Tibial nerve (tissue), 4 donors: ENCODE measurements around the gene RABEP1. TPM values are rescaled to one million over a fixed set of nuclear protein-coding genes. Genes with fewer than 3 reads are reported as not detected.

Experiments
- DNase-seq, 2 donors: peaks; one replicate each; pipeline ENCODE4 v3.0.0-alpha.2; 2019; ENCODE audit warnings: low spot score in 2 of 2
- H3K27ac ChIP-seq, 4 donors: fragments of 200-600 bp; sonication (generic) in 3 of 4; one replicate each; pipeline ENCODE4 v1.5.1; 2017 to 2019; ENCODE audit warnings: mild to moderate bottlenecking in 1 of 4
- H3K27me3 ChIP-seq, 2 donors: fragments of 200-600 bp; sonication (generic) in 1 of 2; one replicate each; pipeline versions ENCODE4 v1.5.1 to v1.6.0; 2017 to 2019
- H3K36me3 ChIP-seq, 3 donors: fragments of 200-600 bp; sonication (generic); one replicate each; pipeline ENCODE4 v1.5.1; 2018 to 2019
- H3K4me1 ChIP-seq, 4 donors: fragments of 200-600 bp; sonication (generic) in 3 of 4; one replicate each; pipeline ENCODE4 v1.5.1; 2017 to 2019
- H3K4me3 ChIP-seq, 4 donors: fragments of 200-600 bp; sonication (generic) in 3 of 4; one replicate each; pipeline ENCODE4 v1.5.1; 2017 to 2019; ENCODE audit warnings: mild to moderate bottlenecking in 1 of 4, moderate library complexity in 1 of 4
- H3K9me3 ChIP-seq, 4 donors: fragments of 200-600 bp; sonication (generic) in 3 of 4; one replicate each; pipeline ENCODE4 v1.5.1; 2017 to 2019
- EP300 ChIP-seq, 2 donors: sonication (generic); formaldehyde crosslinking; IDR thresholded peaks; one replicate each; pipeline ENCODE4 v1.6.1; 2017; ENCODE audit warnings: antibody characterized with exemption in 2 of 2, mild to moderate bottlenecking in 1 of 2
- POLR2A ChIP-seq, 2 donors: fragments of 450-650 bp; IDR thresholded peaks; one replicate each; pipeline ENCODE4 v1.6.1; 2017; ENCODE audit warnings: antibody characterized with exemption in 2 of 2, mild to moderate bottlenecking in 2 of 2, moderate library complexity in 2 of 2
- WGBS, 2 donors: methylation state at CpG; one replicate each; pipeline ENCODE4 v1.1.5; 2018; 5-methylcytosine and 5-hydroxymethylcytosine counted together
- total RNA-seq, 4 donors: library from RNA; depleted of rRNA; stranded (reverse); fragments of >200 nt; gene quantifications; one replicate each; pipeline ENCODE4 v1.1.0, GENCODE V29; 2016
- TF ChIP-seq, protein P1 (sequence below), 5 experiments: fragments of 200-600 bp in 3 of 5; fragments of 450-650 bp in 2 of 5; sonication (generic) in 3 of 5; IDR thresholded peaks; one replicate each; pipeline ENCODE4 v1.5.1; 2016 to 2019; ENCODE audit warnings: antibody characterized with exemption in 5 of 5, mild to moderate bottlenecking in 3 of 5, moderate library complexity in 2 of 5

Gene RABEP1
- total RNA-seq, 4 donors from 2014 or later: 45.7 to 61.8 (median 47.7) TPM

DNA sequence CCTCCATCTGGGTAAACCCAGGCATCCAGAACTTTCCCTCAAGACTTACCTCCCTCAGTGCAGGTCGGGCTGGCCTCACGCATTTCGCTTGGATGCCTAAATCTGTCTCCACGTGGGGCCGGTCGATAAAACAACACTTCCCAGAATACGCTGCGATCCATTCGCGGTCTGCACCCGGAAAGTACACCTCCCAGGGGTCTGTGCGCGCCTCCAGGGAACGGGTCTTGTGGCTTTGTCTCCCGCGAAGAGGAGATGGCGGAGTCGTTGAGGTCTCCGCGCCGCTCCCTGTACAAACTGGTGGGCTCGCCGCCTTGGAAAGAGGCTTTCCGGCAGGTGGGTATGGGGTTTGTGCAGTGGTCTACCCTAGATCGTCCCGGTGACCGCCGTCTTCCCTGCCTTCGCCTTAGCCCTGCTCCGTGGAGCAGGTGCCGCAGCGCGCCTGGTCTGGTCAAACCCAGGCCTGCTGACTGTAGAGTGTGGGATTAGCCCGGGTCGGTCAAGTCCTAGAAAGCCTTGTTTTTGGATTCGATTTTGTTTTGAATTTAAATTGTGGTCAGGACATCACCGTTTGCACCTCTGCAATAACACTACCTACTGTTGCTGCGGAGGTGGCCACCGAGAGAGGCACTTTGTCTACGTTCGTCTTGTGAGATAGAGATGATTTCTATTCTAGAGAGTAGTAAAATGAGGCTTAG is 138.0 kb downstream of the RABEP1 start, which contains the start of gene RPAIN:
Gene RPAIN, plus strand, starts transcription at position 224 of the 695 bp plus-strand sequence. Its CDS starts 29 bp downstream, at position 253.
- Histone ChIP-seq H3K27ac (peak within 1 kb of the TSS; percentile 49 to 96 (median 90)), H3K27me3 (no peaks in the 10 kb centered on the region), H3K4me3 (peak within 1 kb of the TSS; percentile 78 to 97 (median 90)), H3K36me3 (peaks cover 0 to 46% (median 0%) of the 10 kb centered on the region in 3 donors), H3K4me1 (peaks cover 0 to 46% (median 26%) of the 10 kb centered on the region in 4 donors), H3K9me3 (no peaks in the 10 kb centered on the region)
- 0 to 1% methylated on average over 17 to 36 of the region's 41 CpGs for WGBS, 2 donors
- TF ChIP-seq POLR2A (IDR thresholded peaks at IDR 0.05) (peak; percentile 20 to 49), EP300 (IDR thresholded peaks at IDR 0.05) (peak in 1 of 2 donors; percentile 85)
- TF ChIP-seq, protein P1, sequence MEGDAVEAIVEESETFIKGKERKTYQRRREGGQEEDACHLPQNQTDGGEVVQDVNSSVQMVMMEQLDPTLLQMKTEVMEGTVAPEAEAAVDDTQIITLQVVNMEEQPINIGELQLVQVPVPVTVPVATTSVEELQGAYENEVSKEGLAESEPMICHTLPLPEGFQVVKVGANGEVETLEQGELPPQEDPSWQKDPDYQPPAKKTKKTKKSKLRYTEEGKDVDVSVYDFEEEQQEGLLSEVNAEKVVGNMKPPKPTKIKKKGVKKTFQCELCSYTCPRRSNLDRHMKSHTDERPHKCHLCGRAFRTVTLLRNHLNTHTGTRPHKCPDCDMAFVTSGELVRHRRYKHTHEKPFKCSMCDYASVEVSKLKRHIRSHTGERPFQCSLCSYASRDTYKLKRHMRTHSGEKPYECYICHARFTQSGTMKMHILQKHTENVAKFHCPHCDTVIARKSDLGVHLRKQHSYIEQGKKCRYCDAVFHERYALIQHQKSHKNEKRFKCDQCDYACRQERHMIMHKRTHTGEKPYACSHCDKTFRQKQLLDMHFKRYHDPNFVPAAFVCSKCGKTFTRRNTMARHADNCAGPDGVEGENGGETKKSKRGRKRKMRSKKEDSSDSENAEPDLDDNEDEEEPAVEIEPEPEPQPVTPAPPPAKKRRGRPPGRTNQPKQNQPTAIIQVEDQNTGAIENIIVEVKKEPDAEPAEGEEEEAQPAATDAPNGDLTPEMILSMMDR (IDR thresholded peaks at IDR 0.05): no peak
- DNase-seq: peak; percentile 76 to 86

DNA sequence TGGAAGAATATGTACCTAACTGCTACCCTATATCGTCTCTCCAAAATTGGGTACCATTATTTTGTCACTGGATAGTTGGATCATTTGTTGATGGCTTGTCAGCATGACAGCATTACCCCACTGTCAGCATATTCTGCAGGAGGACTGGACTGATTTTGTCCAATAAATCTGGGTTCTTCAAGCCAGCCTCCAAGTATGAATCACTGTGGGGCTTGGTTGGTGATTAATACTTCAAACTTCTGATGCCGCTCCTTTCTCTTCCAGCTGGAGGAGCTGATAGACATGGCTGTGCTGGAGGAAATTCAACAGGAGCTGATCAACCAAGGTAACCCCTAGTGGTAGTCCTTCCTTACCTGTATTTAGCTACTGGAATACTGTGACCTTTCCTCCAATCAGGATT is 140.4 kb downstream of the RABEP1 start:
- Histone ChIP-seq H3K36me3 (peaks cover 0 to 63% (median 2%) of the 10 kb centered on the region in 3 donors), H3K27ac (no peak overlapping the region), H3K9me3 (no peaks in the 10 kb centered on the region), H3K4me3 (no peak overlapping the region), H3K27me3 (no peaks in the 10 kb centered on the region), H3K4me1 (peaks cover 0 to 33% (median 21%) of the 10 kb centered on the region in 4 donors)
- 76 to 82% methylated on average over 2 of the region's 2 CpGs for WGBS, 2 donors
- no peak for DNase-seq
- TF ChIP-seq, protein P1 (IDR thresholded peaks at IDR 0.05): no peak
- TF ChIP-seq EP300 (IDR thresholded peaks at IDR 0.05) (no peak), POLR2A (IDR thresholded peaks at IDR 0.05) (no peak)

DNA sequence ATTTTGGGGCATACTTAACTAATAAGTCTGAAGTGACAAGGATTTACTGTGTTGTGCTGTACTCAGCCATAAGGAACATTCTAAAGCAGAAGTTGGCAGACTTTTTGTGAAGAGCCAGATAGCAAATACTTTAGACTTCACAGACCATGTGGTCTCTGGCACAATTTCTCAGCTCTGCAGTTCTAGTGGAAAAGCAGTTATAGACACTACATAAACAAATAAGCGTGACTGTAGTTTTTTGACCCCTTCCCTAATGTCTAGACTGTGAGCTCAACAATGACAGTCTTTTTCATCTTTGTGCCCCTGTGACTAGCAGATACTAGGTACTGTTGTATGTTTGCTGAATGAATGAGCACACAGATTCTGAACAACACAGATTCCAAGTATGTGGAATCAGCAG is 142.8 kb downstream of the RABEP1 start:
- H3K9me3 ChIP-seq: no peaks in the 10 kb centered on the region
- no peak overlapping the region for H3K27ac ChIP-seq
- H3K4me1 ChIP-seq: peaks cover 0 to 21% (median 12%) of the 10 kb centered on the region in 4 donors
- TF ChIP-seq, protein P1 (IDR thresholded peaks at IDR 0.05): no peak
- TF ChIP-seq EP300 (IDR thresholded peaks at IDR 0.05) (no peak), POLR2A (IDR thresholded peaks at IDR 0.05) (no peak)
- no peak for DNase-seq
- H3K4me3 ChIP-seq: no peak overlapping the region
- H3K27me3 ChIP-seq: no peaks in the 10 kb centered on the region
- 45 to 59% methylated on average over 1 of the region's 1 CpG for WGBS, 2 donors
- peaks cover 0 to 87% (median 2%) of the 10 kb centered on the region in 3 donors for H3K36me3 ChIP-seq

DNA sequence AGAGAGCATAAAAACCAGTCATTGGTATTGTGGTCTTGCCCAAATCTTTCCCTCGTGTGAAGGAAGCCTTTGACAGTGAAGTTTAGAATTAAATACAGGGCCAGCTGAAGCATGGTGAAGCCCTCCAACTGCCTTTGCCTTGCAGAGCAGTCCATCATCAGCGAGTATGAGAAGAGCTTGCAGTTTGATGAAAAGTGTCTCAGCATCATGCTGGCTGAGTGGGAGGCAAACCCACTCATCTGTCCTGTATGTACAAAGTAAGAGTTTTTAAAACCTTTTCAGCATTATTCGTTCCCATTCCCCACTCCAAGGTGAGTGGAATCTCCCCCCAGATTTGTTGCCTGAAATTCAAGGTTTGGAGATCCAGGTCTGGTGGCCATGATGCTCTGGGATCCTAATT is 143.7 kb downstream of the RABEP1 start:
- no peak for DNase-seq
- TF ChIP-seq, protein P1 (IDR thresholded peaks at IDR 0.05): no peak
- no peak for TF ChIP-seq POLR2A (IDR thresholded peaks at IDR 0.05)
- no peak for TF ChIP-seq EP300 (IDR thresholded peaks at IDR 0.05)
- Histone ChIP-seq H3K4me1 (peaks cover 0 to 17% (median 8%) of the 10 kb centered on the region in 4 donors), H3K27ac (no peak overlapping the region), H3K9me3 (no peaks in the 10 kb centered on the region), H3K4me3 (no peak overlapping the region), H3K36me3 (peaks cover 0 to 97% (median 2%) of the 10 kb centered on the region in 3 donors), H3K27me3 (no peaks in the 10 kb centered on the region)
- WGBS, 2 donors: 73 to 74% methylated on average over 3 of the region's 3 CpGs

DNA sequence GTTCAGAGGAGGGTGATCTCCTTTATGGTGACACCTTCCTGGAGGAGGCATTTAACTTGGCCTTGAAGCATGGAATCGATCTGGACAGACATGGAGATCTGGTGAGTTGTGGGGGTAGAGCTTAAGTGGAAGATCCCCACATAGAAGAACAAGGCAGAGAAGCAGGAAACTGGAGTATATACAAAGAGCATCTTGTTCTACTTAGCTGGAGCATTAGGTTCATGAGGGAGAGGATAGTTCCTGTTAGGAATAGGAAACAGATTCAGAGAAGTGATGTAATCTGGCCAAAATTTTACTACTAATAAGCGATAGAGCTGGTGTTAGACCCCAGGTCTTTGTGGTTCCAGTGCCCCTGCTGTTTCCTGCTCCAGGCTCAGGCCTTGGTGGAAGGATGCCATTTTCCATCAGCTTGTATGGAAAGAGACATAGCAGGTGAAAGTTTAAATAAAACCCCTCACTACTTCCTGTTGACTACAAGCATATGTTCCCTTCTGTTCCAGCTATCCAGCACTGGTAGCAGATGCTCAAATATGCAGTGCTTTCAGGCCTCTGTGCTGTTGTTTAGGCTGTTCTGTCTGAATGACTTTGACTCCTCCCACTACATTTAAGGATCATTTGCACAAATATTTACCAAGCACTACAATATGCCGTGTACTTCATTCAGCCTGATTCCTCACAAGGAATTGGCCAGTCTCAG is 147.3 kb downstream of the RABEP1 start:
- H3K36me3 ChIP-seq: peaks cover 2 to 100% (median 15%) of the 10 kb centered on the region in 3 donors
- H3K9me3 ChIP-seq: no peaks in the 10 kb centered on the region
- no peak overlapping the region for H3K4me3 ChIP-seq
- DNase-seq: no peak
- TF ChIP-seq EP300 (IDR thresholded peaks at IDR 0.05): no peak
- no peak for TF ChIP-seq POLR2A (IDR thresholded peaks at IDR 0.05)
- TF ChIP-seq, protein P1 (IDR thresholded peaks at IDR 0.05): no peak
- H3K4me1 ChIP-seq: no peaks in the 10 kb centered on the region
- no peaks in the 10 kb centered on the region for H3K27me3 ChIP-seq
- H3K27ac ChIP-seq: no peak overlapping the region
- 52 to 61% methylated on average over 3 of the region's 3 CpGs for WGBS, 2 donors
